ENCODE data around the gene SCAMP3.

DNA sequence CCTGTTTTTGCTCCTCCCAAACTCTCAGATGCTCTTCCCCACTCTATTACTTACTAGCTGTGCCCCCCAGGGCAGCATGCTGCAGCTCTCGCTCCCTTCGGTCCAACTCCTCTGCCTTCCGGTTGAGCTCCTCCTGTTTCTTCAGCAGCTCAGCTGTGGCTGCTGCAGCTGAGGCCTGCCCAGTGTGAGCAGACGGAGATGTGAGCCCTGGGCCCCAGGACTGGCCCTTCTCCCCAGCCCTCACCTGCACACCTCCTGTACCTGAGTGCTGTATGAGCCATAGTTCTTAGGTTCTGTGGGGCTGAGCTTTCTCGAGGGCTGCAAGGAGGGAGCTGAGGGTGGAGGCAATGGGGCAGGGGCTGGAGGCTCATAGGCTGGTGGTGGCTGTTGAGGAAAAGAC lies 1.9 kb downstream of the SCAMP3 start:
- TF ChIP-seq, protein P1, sequence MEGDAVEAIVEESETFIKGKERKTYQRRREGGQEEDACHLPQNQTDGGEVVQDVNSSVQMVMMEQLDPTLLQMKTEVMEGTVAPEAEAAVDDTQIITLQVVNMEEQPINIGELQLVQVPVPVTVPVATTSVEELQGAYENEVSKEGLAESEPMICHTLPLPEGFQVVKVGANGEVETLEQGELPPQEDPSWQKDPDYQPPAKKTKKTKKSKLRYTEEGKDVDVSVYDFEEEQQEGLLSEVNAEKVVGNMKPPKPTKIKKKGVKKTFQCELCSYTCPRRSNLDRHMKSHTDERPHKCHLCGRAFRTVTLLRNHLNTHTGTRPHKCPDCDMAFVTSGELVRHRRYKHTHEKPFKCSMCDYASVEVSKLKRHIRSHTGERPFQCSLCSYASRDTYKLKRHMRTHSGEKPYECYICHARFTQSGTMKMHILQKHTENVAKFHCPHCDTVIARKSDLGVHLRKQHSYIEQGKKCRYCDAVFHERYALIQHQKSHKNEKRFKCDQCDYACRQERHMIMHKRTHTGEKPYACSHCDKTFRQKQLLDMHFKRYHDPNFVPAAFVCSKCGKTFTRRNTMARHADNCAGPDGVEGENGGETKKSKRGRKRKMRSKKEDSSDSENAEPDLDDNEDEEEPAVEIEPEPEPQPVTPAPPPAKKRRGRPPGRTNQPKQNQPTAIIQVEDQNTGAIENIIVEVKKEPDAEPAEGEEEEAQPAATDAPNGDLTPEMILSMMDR (conservative IDR thresholded peaks at IDR 0.05; ENCODE audit: low read depth, low read length): no peak
- TF ChIP-seq POLR2A (IDR thresholded peaks at IDR 0.05; ENCODE audit: low read depth, low read length): no peak
- TF ChIP-seq RAD21 (IDR thresholded peaks at IDR 0.05; ENCODE audit: low read length): no peak
- TF ChIP-seq FOS (IDR thresholded peaks at IDR 0.05; ENCODE audit: low read depth, low read length): no peak
- TF ChIP-seq SMC3 (IDR thresholded peaks at IDR 0.05; ENCODE audit: low read depth, low read length): no peak
- TF ChIP-seq MXI1 (IDR thresholded peaks at IDR 0.05; ENCODE audit: borderline replicate concordance, low read depth, low read length): no peak
- TF ChIP-seq CEBPB (IDR thresholded peaks at IDR 0.05; ENCODE audit: low read depth, low read length): no peak
- TF ChIP-seq NFE2L2 (IDR thresholded peaks at IDR 0.05; ENCODE audit: low read depth, low read length): no peak
- no peak for TF ChIP-seq MAFK (IDR thresholded peaks at IDR 0.05; ENCODE audit: low read depth, low read length)
